T-helper 2 cell (primary cell): Measurements from ENCODE around the gene AMOT.

Experiments
- DNase-seq, 5 experiments: peaks; one replicate each; pipeline versions ENCODE4 v3.0.0 to v3.0.0-alpha.2; 2012 to 2022

The AMOT gene

DNA sequence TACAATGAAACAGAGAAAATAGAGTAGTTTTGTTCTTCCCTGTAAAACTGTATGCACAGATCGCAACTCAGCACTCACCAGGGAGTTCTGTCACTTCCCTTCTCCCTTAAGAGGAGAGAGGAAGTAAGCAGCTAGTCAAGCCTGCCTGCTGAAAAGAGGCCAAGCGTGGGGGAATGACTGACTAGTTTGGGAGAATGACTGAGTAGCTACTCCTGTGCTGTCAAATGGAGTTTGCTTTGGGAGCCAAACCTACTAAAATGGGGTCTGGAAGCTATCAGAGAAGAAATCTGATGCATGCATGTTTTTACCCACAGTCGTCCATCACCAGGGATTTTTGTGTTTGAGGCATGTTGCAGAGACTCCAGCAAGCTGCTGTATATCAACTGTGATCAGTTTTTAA, 106.3 kb downstream of the AMOT start:
- no peak for DNase-seq

DNA sequence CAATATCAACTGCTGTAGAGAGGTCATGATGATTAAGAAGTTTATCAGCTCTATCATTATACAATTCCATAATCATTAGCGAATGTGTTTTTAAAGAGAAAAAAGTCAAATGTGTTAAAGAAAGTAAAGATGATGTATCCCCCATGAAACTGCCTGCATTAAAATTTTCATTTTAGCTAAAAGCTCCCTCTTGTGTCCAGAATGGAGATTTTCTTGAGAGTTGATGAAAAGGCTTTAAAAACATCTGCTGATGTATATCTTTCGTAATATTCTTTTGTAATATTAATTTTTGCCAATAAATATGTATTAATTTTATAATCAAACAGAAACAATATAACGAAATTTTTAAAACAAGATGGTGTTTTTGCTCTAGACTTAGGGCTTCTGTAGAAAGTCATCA, 108.8 kb downstream of the AMOT start:
- DNase-seq, result no peak
